Fibroblast of skin of abdomen (primary cell): ENCODE measurements around the gene LRP1B.

Source experiments
- DNase-seq: peaks from one replicate; pipeline ENCODE4 v3.0.0-alpha.2; 2013

LRP1B gene

DNA sequence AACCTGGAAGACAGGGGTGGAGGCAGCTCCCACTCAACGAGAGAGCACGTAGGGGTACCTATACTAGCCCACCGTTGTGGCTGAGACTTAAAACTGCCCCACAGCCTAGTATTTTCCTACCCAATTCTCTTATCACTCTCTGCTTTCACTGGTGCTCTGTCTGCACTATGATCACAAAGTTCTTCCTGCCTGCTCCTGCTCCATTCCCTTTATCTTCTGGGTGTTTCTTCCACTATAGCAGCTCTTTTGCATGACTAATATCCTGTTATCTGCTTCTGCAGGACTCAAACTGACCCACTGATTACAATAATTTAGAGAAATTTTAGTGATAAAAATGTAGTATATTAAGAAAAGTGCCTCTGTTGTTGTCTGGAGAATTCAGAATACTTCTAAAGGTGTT is 184.8 kb downstream of the LRP1B start:
- DNase-seq = no peak

GRCh38 chr2:141943918-141944317 is 186.9 kb downstream of the LRP1B start:
- no peak for DNase-seq

GRCh38 chr2:141942006-141942789 is 188.6 kb downstream of the LRP1B start:
- DNase-seq = no peak

DNA sequence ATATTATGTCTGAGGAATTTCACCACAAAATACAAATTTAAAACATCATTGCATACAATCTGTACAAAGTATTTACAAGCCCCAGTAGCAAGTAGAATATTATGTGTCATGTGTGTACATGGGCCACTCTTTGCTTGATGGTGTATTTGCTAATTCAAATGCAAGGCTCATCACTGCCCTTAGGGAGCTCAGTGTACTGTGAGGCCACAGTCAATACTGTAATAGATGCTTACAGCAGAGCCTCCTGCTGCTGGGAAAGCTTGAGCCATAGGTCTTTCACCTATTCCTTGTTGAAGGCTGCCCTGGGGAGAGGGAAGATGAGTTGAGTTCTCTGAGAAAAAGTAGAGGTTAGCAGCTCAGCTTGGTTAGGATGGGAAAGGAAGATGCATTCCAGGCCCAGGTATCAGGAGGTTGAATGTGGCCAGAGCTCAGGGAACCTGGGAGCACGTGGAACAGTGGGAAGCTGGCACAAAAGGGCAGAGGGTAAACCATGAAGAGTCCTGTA is 189.6 kb downstream of the LRP1B start:
- no peak for DNase-seq

DNA sequence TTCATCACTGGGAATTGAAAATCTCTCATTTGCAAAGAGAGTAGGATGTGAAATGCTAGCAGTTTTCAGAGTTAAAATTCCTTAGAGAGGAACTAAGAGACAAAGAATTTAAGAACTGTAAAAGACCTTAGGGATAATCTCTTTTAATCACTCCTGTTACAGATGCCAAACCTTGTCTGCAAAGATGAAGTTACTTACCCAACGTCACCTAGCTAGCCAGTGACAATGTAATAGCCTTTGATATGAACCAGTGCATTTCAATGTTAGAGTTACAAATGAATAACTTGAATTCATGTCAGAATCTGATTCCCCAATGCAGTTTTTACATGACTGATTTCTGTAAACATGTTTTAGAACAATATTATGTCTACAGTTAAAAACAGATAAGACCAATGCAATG is 190.1 kb downstream of the LRP1B start:
- DNase-seq = no peak

GRCh38 chr2:141933226-141933625 is 197.6 kb downstream of the LRP1B start:
- DNase-seq = no peak

DNA sequence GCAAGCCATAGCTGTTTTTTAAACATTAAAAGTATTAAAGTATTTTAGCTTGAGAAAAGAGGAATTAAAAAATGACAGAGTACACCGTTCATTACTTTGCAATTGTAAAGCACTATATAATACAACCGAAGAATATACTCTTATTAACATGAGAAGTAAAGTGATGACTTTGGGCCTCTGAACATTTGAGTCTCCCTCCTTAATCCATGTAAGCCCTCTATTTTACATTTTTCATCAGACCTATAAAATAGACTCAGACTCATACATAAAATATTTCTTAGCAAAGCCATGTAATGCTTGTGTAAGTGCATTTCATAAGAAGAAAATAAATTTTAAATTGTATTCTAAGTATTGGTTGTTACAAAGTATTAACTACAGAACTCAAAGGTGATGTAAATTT is 198.6 kb downstream of the LRP1B start:
- no peak for DNase-seq

DNA sequence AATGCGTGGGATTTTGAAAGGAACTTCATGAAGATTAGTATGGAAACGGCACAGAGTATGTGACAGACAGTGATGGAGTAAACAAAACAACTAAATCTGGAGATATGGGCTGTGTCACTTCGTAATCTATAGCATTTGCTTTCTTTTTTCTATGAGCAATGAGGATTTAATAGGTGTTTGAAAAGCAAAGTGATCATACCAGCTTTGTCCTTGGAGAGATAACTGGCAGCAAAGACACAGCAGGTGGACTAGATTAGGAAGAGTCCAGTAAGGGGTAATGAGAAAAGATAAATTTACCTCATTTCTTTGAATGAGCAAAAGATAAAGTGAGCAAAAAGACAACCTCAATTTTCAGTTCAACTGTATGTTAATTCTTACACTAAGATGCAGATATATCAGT is 199.0 kb downstream of the LRP1B start:
- no peak for DNase-seq

DNA sequence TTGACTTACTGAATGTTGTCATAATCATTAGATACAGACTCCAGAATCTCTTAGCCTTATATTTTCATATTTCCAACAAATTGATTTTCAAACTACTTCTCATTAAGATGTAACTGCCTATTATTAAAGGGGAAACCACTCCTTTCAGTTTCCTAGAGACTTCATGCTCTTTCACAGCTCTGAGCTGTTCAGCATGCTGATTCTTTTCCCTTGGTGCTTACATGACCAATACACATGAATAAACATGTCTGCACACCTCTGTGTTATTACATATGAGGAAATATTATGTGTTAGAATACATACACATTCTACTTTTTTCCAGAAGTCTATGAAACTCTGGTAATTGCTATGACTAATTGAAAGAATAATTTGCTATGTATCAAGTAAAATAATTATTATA is 200.0 kb downstream of the LRP1B start:
- no peak for DNase-seq

DNA sequence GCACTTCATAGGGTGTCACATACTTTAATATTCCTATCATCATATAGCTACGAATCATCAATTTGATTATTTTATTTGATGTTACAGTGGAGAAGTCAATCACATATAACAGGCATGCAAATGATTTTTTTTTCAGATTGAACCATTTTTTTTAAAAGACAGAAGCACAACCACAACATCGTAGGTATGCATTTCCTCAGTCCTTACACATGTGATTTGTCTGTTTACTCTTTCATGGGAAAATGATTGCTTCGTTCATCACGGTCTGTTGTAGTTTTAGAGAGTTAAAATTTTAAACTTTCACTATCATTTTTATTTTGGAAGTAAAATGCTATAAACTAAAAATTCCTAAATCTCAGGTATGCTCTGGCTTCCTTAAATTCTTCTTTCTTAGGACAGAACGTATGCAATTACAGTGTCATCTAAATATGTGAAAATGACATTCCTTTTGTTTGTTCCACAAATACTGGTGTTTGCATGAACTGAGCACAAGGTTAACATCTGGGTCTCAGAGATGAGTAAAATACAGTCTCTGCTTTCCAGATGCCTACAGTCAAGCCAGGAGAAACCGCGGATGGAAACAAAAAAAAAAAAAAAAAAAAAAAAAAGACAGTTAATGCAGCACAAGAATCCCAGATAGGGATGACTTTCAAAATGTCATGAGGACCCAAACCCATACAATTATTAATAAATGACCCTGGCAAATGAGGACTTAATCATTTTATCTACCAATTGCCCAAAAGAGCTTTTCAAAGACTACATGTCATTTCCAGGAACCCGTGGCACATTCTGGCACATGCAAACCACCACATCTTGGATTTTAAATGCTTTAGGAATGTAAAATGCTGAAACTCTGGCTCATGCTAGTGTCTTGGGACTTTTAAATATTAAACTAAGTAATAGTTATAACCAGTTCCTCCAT is 201.2 kb downstream of the LRP1B start:
- DNase-seq = peak; percentile 49

DNA sequence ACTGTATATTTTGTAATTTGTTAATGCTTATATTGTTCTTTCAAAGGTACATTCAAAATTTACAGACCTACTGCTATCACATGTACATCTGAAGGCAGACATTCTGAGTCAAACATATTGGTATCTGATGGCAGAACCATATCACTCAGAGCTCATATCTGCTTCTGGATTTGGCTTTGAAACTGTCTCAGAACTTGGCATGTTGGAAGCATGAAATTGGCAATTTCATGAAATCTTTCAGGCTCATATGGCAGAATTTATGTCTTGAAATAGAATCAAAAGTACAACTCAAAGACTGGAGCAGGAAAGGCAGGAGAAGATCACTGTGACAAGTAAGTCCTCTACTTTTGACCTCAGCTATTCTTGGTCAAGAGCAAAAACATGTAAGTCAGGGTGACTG is 202.3 kb downstream of the LRP1B start:
- no peak for DNase-seq

GRCh38 chr2:141927536-141927935 is 203.3 kb downstream of the LRP1B start:
- DNase-seq = peak; percentile 75

DNA sequence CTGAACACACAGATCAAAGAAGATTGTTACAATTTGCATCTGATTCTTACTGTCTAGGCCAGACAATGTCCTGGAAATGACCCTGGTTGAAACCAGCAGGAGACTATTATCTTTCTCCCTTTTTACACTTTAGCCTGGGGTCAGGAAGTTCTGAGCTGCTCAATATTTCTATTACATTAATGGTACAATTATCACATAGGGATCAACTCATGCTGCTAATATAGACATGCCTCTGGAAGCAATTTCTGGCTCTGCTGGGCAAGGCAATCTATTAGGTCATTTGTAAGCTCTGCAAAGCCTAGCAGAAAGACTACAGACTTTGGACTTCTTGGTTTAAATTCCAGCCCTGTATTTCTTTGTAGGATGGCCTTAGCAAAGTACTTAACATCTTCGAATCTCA is 205.3 kb downstream of the LRP1B start:
- DNase-seq = no peak

GRCh38 chr2:141923657-141924056 is 207.2 kb downstream of the LRP1B start:
- peak; percentile 85 for DNase-seq

DNA sequence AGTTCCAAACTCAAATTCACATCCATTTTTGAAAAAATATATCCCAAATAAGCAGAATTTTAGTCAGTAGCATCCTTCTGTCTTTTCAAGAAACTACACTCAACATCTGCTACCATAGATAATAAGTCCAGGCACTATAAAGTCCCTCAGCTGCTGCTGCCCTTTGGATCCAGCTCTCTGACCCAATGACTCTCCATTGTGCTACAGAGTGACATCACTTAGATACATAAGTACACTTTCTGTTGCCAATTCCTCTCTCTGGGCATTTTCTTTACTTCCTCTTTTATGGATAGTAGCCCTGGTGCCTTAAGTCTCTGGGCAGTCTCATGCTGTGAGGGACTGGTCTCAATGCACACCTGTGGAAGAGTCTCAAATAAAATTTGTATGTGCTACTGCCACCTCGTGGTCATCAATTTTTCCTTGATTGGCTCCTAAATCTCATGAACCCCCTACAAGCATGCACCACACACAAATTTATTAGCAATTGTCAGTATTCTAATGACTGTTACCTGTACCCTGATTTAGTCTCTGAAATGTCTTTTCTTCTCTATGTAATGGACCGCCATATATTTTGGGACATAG is 219.2 kb downstream of the LRP1B start:
- peak; percentile 10 for DNase-seq

- no peak for DNase-seq
Observed at GRCh38 chr2:141906678-141907077, 224.1 kb downstream of the LRP1B start.

- no peak for DNase-seq
Observed at GRCh38 chr2:141900826-141901225, 230.0 kb downstream of the LRP1B start.

GRCh38 chr2:141899740-141900139 is 231.1 kb downstream of the LRP1B start:
- no peak for DNase-seq

DNA sequence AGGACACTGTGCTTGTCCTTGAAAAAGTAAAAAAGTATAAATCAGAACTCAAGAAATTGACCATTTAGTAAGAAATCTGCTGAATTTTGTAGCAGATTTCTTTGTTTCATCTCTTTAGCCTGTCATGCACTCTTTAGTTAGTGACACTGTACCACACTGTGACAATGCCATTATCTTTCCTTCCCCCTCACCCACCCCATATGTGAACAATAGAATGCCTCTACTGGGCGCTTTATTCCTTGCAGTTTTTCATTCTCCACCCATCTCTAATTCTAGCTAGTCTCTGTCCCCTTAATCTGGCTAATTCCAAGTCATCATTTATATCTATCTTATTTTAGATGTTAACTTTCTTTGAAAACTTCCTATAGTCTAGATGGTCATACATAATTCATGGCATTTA is 241.0 kb downstream of the LRP1B start:
- no peak for DNase-seq

DNA sequence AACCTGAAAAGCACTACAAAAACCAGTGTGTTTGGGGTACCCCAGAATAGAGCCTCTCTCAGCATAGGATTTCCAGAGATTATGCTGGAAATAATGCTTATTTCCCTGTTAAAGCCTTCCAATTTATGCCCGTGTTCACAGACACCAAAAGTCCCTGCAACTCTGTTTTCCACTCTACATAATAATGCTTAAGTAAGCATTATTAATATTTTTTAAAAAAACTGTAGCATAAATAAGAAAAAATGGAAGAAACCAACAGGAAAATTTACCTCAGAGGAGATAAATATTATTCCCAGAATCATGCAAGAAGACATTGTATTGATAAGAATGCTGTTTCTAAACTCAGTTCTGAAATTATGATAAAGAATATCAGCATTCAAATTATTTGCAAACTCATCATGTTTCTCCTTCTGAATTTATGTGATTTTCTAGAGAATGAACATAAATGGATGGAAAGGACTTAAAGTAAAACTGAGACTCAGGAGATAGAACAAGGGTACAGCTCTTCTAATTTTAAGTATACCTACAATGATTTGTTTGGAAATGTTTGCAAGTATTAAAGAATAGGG is 241.7 kb downstream of the LRP1B start:
- no peak for DNase-seq

- no peak for DNase-seq
Observed at GRCh38 chr2:141887363-141887762, 243.5 kb downstream of the LRP1B start.

DNA sequence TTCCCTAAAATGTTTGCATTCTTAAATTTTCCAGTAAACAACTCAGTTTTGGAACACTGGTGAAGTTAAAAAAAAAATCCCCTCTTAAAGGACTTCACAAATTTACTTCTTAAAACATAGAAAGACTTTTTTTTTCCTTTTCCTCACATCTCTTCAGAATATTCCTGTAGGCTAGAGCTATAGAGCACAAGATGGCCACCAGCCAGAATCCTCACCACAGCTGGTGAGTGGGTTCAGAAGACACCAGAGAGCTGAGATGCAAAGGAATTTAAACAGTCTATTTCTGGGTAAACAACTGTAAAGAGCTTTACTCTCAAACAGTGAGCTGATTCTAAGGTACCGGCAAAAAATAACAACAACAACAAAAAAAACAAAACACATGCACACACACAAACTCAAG is 252.8 kb downstream of the LRP1B start:
- peak; percentile 6 for DNase-seq
